ENCODE measurements around the gene PHF12.
"Not testable (repeated sequence)": the region's sequence is repeated elsewhere in the genome, so short reads cannot be mapped to it uniquely, and the experiment has no call there.

Gene PHF12

DNA sequence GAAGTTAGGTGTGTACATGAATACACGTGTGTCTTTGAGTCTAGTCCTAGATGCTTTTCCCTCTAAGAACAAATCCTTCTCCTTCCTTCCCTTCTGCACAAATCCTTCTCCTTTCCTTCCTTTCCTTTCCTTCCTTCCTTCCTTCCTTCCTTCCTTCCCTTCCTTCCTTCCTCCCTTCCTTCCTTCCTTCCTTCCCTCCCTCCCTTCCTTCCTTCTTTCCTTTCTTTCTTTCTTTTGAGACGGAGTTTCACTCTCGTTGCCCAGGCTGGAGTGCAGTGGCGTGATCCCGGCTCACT is 47.8 kb downstream of the PHF12 start:
- Mint-ChIP-seq H3K4me1 (ENCODE audit: low read depth) (peaks cover 33% of the 10 kb centered on the region), H3K36me3 (ENCODE audit: low read depth) (peaks cover 44% of the 10 kb centered on the region), H3K27ac (peak overlapping the region; percentile 63), H3K4me3 (peak overlapping the region; percentile 42)
- not testable (repeated sequence) for H3K9me3 Mint-ChIP-seq; H3K27me3 Mint-ChIP-seq (ENCODE audit: low read depth); DNase-seq (ENCODE audit: low spot score)

DNA sequence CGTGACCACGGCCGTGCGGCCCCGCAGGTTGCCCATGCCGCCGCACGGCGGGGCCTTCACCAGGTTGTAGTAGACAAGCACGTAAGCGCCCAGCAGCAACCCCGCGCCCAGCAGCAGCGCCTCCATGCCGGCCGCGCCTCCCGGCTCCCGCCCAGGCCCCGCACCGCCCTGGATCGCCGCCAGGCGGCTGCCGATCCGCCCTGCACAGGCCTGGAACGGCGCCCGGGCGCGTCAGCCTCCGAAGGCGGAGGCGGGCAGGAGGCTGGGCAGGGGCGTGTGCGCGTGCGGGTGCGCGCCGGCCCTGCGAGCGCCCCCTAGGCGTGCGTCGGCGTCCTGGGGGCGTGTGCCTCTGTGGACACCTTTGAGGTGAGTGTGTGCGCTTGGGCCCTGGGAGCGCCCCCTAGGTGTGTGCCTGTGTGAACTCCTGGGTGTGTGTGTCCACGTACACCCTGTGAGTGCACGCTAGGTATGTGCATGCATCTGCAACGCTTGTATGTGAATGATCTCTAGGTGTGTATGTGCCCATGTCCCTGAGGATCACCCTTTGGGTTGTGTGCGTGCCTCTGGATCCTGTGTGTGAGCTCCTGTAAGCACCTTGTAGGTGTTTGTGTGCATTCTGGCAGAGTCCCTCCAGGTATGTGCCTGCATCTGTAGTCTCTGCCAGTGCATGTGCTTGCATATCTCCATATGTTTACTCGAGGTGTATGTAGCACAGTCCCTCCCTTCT is 48.3 kb downstream of the PHF12 start, which contains the start of gene DHRS13:
TSS of gene DHRS13 (minus strand) at position 261 of the 727 bp plus-strand sequence. CDS start at position 126, 135 bp downstream.
- peaks cover 46% of the 10 kb centered on the region for H3K36me3 Mint-ChIP-seq (ENCODE audit: low read depth)
- no peaks in the 10 kb centered on the region for H3K9me3 Mint-ChIP-seq
- H3K27me3 Mint-ChIP-seq (ENCODE audit: low read depth), result no peaks in the 10 kb centered on the region
- peaks cover 37% of the 10 kb centered on the region for H3K4me1 Mint-ChIP-seq (ENCODE audit: low read depth)
- peak; percentile 93 for DNase-seq (ENCODE audit: low spot score)
- H3K4me3 Mint-ChIP-seq, result peak within 1 kb of the TSS; percentile 88
- H3K27ac Mint-ChIP-seq, result peak within 1 kb of the TSS; percentile 84

DNA sequence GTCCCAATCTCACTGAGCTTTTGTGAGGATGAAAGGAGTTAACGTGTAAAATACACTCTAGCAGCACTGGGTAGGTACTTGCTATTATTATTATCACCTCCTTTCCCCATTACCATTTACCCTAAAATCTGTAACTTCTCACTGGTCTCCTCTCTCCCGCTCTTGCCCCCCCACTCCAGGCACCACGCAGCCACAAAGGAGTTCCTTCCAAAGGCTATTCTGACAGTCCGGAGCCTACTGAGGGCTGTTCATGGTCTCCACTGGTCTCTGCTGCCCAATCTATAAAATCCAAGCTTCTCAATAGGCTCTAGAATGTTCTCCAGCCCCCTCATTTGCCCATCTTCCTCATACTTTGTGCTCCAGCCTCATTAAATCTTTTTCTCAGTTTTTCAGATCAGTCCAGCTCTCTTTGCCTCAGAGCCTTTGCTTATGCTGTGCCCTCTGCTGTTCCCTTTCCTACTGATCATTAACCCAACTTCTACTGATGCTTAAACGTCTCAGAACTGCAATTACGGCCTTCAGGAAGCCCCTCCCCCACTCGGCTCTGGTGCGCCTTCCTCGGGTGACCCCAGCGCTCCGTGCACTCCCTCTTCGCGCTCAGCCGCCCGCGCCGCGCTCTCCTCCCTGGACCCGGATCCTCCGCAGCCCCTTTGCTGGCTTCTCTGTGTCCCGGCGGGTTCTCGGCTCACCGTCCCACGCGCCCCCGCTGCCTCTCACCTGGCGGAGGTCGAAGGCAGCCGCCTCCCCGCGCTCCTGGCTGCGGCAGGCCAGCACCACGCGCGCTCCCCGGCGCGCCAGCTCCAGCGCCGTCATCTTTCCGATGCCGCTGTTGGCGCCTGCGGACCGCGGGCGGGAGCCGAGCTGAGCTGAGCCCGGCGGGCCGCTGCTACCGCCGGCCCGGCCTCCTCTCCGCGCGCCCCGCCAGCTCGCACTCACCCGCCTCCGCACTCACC is 49.2 kb downstream of the PHF12 start:
- peak overlapping the region; percentile 84 for H3K27ac Mint-ChIP-seq
- peaks cover 43% of the 10 kb centered on the region for H3K36me3 Mint-ChIP-seq (ENCODE audit: low read depth)
- DNase-seq (ENCODE audit: low spot score), result no peak
- peaks cover 41% of the 10 kb centered on the region for H3K4me1 Mint-ChIP-seq (ENCODE audit: low read depth)
- peak overlapping the region; percentile 88 for H3K4me3 Mint-ChIP-seq
- H3K9me3 Mint-ChIP-seq, result no peaks in the 10 kb centered on the region
- H3K27me3 Mint-ChIP-seq (ENCODE audit: low read depth), result no peaks in the 10 kb centered on the region

DNA sequence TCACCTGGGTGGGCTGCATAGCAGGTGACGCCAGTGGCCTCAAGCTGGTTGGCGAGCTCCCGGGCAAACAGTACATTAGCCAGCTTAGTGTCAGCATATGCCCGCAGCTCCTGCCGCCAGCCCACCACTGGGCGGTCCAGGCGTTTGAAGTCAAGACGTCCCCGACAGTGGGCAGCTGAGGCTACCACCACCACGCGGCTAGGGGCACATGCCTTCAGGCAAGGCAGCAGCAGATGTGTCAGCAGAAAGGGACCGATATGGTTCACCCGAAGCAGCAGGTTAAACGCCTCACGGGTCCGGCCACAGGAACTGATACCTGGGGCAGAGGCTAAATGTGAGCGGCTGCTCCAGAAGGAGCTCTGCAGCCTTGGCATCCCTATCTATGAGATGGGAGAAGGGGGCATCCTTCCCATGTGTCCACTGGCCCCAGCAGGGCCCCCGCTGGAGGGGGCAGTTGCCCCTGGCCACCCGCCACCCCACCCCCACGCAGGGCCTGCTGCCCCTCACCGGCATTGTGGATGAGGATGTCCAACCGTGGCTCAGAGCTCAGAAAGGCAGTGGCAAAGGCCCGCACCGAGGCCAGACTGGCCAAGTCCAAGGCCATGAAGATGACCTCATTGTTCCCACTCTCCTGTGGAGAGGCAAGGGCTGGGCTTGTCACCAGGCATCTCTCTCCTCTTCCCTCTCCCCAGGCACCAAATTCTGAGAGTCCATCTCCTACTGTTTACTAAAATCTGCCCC is 50.2 kb downstream of the PHF12 start:
- Mint-ChIP-seq H3K9me3 (no peaks in the 10 kb centered on the region), H3K36me3 (ENCODE audit: low read depth) (peaks cover 36% of the 10 kb centered on the region), H3K4me1 (ENCODE audit: low read depth) (peaks cover 41% of the 10 kb centered on the region), H3K27me3 (ENCODE audit: low read depth) (no peaks in the 10 kb centered on the region), H3K27ac (peak overlapping the region; percentile 84), H3K4me3 (peak overlapping the region; percentile 88)
- DNase-seq (ENCODE audit: low spot score), result no peak

DNA sequence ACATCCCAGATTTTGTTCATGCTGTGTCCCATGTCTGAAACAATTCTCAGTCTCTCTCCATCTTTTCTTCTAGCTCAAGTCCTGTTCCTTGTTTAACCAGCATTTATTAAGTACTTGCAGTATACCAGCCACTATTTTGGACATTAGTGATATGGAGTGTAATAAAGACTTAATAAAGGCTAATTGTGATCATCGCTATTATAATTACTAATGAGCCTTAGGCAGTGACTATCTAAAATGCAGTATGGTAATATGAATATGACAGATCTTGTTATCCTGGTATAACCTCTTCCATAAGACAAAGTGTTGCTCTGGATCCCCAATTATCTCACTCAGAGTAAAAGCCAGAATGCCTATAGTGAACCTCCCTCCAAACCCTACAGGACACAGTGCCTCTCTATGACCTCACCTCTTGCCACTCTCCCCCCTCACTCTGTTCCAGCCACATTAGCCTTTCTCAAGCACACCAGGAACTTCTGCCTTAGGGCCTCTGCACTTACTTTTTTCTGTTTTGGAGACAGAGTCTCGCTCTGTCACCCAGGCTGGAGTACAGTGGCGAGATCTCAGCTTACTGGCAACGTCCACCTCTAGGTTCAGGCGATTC is 52.0 kb downstream of the PHF12 start:
- peaks cover 36% of the 10 kb centered on the region for H3K36me3 Mint-ChIP-seq (ENCODE audit: low read depth)
- no peaks in the 10 kb centered on the region for H3K9me3 Mint-ChIP-seq
- DNase-seq (ENCODE audit: low spot score), result no peak
- peaks cover 50% of the 10 kb centered on the region for H3K4me1 Mint-ChIP-seq (ENCODE audit: low read depth)
- peak overlapping the region; percentile 39 for H3K27ac Mint-ChIP-seq
- peak overlapping the region; percentile 7 for H3K4me3 Mint-ChIP-seq
- H3K27me3 Mint-ChIP-seq (ENCODE audit: low read depth), result no peaks in the 10 kb centered on the region

DNA sequence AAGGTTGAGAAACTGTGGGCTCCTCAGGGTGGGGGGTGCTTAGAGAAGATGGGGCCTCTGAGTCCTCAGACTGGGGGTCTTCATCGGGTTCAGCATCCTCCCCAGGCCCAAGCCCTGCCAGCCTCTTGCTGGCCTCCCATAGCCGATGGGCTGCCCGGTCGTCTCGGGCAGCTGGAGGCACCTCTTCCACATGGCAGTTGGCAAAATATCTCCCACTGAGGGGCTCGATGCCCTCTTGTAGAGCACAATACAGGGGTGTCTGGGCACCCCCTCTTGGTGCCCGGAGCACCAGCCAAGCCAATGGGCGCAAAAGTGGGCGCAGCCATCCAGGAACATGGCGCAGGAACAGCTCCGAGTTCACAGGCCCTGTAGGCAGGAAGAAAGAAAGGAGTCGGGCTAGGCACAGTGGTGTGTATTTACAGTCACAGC is 52.8 kb downstream of the PHF12 start:
- no peaks in the 10 kb centered on the region for H3K9me3 Mint-ChIP-seq
- no peak for DNase-seq (ENCODE audit: low spot score)
- H3K27ac Mint-ChIP-seq, result peak overlapping the region; percentile 26
- peaks cover 37% of the 10 kb centered on the region for H3K36me3 Mint-ChIP-seq (ENCODE audit: low read depth)
- peaks cover 55% of the 10 kb centered on the region for H3K4me1 Mint-ChIP-seq (ENCODE audit: low read depth)
- H3K4me3 Mint-ChIP-seq, result peak overlapping the region; percentile 98
- no peaks in the 10 kb centered on the region for H3K27me3 Mint-ChIP-seq (ENCODE audit: low read depth)

DNA sequence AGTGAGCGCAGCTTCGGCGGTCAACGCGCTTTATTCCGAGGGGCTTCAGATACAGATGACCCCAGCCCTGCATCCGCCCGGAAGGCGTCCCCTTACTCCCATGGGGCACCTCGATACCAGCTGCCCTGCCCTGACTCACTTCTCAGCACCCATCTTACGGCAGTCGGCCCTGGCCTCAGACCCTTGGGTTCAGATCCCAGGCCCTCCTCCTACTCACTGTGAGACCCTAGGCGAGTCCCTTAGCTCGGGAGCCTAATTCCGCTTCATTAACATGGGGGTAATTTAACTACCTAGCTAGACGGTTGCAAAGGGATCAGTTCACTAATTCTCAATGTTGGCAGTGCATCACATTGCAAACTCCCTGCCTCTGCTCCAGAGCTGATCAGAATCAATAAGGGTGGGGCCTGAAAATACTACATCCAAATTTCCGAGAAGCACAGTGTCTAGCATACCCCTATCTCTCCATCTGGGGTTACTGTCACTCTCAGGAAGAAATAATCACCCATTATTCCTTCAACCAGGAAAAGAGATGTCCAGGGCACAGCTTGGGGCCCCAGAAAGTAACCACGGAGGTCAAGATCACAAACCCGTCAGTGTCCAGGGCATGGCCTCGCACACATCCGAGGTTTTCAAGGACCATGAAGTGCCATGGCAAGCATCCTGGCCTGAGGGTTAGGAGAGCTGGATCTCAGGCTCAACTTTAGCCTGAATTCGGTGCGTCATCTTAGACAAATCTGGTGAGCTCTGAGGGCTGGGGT is 53.4 kb downstream of the PHF12 start:
- peak overlapping the region; percentile 98 for H3K4me3 Mint-ChIP-seq
- H3K4me1 Mint-ChIP-seq (ENCODE audit: low read depth), result peaks cover 55% of the 10 kb centered on the region
- H3K27me3 Mint-ChIP-seq (ENCODE audit: low read depth), result no peaks in the 10 kb centered on the region
- peaks cover 42% of the 10 kb centered on the region for H3K36me3 Mint-ChIP-seq (ENCODE audit: low read depth)
- H3K27ac Mint-ChIP-seq, result peak overlapping the region; percentile 92
- no peak for DNase-seq (ENCODE audit: low spot score)
- no peaks in the 10 kb centered on the region for H3K9me3 Mint-ChIP-seq

DNA sequence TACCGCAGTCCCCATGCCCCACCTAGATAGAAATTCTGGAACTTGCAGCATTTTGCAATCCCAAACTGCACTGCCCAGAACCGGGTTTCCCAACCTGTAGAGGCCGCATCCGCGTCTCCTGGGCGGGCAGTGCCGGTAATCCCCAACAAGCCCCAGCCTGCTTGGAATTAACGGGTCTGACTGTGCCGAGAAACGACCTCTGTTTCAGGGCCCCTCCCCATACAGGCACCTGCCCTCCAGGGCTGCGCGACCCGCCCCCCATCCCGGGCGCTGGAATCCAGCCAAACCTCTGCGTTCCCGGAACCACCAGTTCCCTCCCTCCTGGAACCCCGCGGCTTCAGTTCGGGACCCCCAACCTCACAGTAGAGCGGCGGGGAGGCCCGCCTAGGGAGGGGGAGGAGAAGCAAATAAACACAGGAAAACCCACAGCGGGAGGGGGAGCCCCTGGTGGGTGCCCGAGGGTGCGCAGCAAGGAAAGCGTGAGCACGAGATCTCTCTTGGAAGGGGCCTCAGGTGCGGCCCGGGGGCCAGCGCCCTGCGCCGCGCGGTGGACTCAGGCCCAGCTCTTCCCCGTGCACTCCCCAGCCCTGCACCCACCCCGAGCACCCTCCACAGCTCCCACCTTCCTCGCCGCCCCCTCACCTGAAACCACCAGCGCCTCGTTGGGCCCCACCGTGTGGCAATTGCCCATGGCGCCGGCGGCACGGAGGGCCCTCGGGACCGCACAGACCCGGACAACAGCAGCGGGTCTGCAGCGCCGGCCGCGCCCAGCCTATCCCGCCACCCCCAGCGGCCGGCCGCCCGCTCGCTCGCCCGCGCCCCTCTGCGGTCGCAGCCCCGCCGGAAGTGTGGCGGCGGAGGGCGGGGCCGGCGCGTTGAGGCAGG is 54.2 kb downstream of the PHF12 start, which contains the start of gene FLOT2:
TSS of gene FLOT2 (minus strand) at position 850 of the 885 bp plus-strand sequence. CDS start at position 691, 159 bp downstream.
- DNase-seq (ENCODE audit: low spot score), result peak; percentile 60
- no peaks in the 10 kb centered on the region for H3K9me3 Mint-ChIP-seq
- no peaks in the 10 kb centered on the region for H3K27me3 Mint-ChIP-seq (ENCODE audit: low read depth)
- peak within 1 kb of the TSS; percentile 98 for H3K4me3 Mint-ChIP-seq
- H3K27ac Mint-ChIP-seq, result peak within 1 kb of the TSS; percentile 92
- peaks cover 47% of the 10 kb centered on the region for H3K36me3 Mint-ChIP-seq (ENCODE audit: low read depth)
- H3K4me1 Mint-ChIP-seq (ENCODE audit: low read depth), result peaks cover 60% of the 10 kb centered on the region

DNA sequence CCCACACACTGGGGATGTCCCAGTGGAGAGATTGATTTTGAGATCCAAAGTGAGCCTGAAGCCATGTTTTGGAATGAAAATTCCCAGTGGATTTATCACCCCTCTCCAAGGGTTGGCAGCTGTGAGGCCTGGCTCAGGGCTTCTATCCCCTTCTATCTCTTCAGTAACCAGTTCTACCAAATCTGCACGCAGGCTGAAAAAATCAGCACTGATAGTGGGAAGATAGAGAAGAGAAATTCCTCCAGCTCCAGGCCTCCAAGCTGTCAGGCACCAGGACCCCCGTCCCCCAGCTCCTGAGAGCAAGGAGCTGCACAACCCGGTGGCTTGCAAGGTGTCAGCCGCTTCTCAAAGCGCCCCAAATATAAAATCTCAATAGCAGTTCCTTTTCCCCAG is 54.8 kb downstream of the PHF12 start:
- peak overlapping the region; percentile 66 for H3K27ac Mint-ChIP-seq
- peak overlapping the region; percentile 98 for H3K4me3 Mint-ChIP-seq
- H3K27me3 Mint-ChIP-seq (ENCODE audit: low read depth), result no peaks in the 10 kb centered on the region
- H3K36me3 Mint-ChIP-seq (ENCODE audit: low read depth), result peaks cover 47% of the 10 kb centered on the region
- no peak for DNase-seq (ENCODE audit: low spot score)
- H3K9me3 Mint-ChIP-seq, result no peaks in the 10 kb centered on the region
- H3K4me1 Mint-ChIP-seq (ENCODE audit: low read depth), result peaks cover 60% of the 10 kb centered on the region

DNA sequence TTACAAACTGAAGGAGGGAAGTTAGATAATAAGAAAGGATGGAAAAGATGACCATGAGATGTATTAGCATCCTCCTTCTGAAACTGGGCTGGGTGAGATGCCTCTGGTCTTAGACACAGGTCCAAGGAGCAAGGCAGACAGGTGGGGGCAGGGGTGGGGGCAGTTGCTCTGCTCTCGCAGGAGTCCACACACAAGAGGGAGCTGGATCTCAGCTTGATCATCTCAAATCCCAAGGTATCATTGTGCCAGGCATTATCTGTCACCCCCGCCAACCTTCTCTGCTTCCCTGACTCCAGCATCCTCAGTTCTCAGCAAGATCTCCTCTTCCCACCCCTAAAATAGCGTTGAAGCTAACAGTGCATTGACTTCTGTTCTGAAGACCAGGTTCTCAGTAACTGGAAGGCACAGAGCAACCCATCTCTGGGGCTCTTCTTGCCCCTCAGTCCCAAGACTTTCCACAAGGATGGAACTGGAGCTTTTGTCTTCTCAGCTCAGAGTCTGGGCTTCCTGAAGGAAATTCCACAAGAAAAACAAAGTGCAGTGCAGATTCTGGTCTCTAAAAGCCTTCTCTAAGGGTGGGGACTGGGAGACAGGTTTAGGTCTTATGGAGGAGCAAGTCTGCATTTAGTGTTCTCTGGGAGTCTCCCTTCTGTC is 55.4 kb downstream of the PHF12 start:
- H3K27ac Mint-ChIP-seq, result peak overlapping the region; percentile 23
- H3K36me3 Mint-ChIP-seq (ENCODE audit: low read depth), result peaks cover 52% of the 10 kb centered on the region
- peak overlapping the region; percentile 98 for H3K4me3 Mint-ChIP-seq
- H3K4me1 Mint-ChIP-seq (ENCODE audit: low read depth), result peaks cover 64% of the 10 kb centered on the region
- no peak for DNase-seq (ENCODE audit: low spot score)
- no peaks in the 10 kb centered on the region for H3K9me3 Mint-ChIP-seq
- no peaks in the 10 kb centered on the region for H3K27me3 Mint-ChIP-seq (ENCODE audit: low read depth)

DNA sequence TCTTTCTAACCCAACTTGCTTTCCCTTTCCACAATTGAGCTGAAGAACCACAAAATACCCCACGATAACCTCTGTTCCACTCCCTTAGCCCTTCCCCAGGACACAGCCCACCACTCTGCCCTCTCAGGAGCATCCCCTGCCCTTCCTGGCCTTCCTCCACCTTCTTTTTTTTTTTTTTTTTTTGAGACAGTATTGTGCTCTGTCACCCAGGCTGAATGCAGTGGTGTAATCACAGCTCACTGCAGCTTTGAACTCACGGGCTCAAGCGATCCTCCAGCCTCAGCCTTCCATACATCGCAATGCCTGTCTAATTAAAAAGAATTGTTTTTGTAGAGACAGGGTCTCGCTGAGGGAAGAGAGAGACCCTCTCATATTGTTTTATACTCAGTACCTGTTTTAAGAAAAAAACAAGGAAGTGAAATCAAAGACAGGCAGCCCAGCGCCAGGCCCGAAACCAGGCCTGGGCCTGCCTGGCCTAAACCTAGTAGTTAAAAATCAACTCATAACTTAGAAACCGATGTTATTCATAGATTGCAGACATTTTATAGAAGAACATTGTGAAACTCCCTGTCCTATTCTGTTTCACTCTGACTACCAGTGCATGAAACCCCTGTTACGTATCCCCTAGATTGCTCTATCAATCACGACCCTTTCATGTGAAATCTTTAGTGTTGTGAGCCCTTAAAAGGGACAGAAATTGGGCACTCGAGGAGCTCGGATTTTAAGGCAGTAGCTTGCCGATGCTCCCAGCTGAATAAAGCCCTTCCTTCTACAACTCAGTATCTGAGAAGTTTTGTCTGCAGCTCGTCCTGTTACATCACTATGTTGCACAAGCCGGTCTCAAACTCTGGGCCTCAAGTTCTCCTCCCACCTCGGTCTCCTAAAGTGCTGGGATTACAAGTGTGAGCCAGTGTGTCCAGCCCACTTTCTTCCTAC is 57.8 kb downstream of the PHF12 start:
- Mint-ChIP-seq H3K4me1 (ENCODE audit: low read depth) (peaks cover 59% of the 10 kb centered on the region), H3K36me3 (ENCODE audit: low read depth) (peaks cover 44% of the 10 kb centered on the region), H3K4me3 (peak overlapping the region; percentile 82), H3K27ac (peak overlapping the region; percentile 97)
- H3K9me3 Mint-ChIP-seq; H3K27me3 Mint-ChIP-seq (ENCODE audit: low read depth): not testable (repeated sequence)
- peak; percentile 45 for DNase-seq (ENCODE audit: low spot score)

Data from T-helper 2 cell treated with Interferon-gamma antibody and Interleukin-4, amounts not matched to agents 5 μg/mL and 100 μg/mL, for 36 hours (primary cell).